ENCODE measurements around the gene EVC2. TPM values are rescaled to one million over a fixed set of nuclear protein-coding genes. Genes with fewer than 3 reads are reported as not detected.

Gene EVC2
- total and polyA plus RNA-seq, 4 experiments from 2014 or later: 0.31 to 3.3 (median 2.0) TPM

DNA sequence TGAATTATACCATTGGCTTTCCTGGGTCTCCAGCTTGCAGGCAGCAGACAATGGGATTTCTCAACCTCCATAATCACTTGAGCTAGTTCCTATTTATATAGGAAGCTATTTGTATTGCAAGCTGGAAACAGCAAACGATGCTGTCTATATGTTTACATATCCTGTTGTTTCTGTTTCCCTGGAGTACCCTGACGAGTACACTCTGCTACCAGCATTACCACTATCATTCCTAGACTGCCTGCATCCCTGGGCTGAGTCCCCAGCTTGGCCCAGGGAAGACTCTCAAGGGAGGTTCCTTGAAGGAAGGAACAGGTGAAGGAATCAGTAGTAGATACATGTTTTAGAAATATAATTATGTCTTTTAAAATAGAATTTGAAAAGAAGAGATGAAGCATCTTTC, 81.4 kb downstream of the EVC2 start:
- ChIA-PET POLR2A (ENCODE audit: partially characterized antibody) (no interaction called here), CTCF (ENCODE audit: partially characterized antibody) (no interaction called here)
- no peaks in the 10 kb centered on the region for H3K9me3 ChIP-seq (ENCODE audit: control insufficient read depth in 1 of 2, low read length in 2 of 2)
- no peak overlapping the region for H3K4me3 ChIP-seq (ENCODE audit: low read length in 2 of 2)
- Mint-ChIP-seq H3K4me3 (no peak overlapping the region), H3K27me3 (no peaks in the 10 kb centered on the region), H3K4me1 (no peaks in the 10 kb centered on the region), H3K36me3 (peaks cover 0 to 1% of the 10 kb centered on the region in 2 donors), H3K9me3 (peaks cover 0 to 8% (median 0%) of the 10 kb centered on the region in 8 donors), H3K27ac (no peak overlapping the region)
- H3K4me1 ChIP-seq (ENCODE audit: insufficient read depth, low read length): no peaks in the 10 kb centered on the region
- no peaks in the 10 kb centered on the region for H3K36me3 ChIP-seq (ENCODE audit: insufficient read depth, low read length)
- DNase-seq: no peak
- H3K27me3 ChIP-seq (ENCODE audit: insufficient read depth, low read length): no peaks in the 10 kb centered on the region
- no peak overlapping the region for H3K27ac ChIP-seq (ENCODE audit: low read depth, low read length)
- intact Hi-C loops (cut with micrococcal nuclease): no loop called here

DNA sequence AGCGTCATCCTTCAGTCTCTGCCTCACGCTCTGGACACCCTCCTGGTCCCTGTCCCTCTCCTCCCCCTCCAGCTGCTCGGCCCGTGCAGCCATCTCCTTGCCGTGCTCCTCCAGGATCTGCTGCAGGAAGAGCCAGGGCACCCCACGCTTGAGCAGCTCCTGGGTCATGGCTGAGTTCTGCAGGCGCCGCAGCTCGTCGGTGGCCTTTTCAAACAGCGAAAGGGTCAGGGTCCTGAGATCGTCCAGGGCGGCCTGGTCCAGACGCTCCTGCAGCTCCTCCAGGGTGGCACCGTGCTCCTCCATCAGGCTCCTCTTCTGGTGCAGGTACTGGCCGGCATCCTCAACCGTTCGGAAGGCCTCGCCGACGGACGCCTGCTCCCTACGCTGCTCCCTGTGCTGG, 85.8 kb downstream of the EVC2 start:
- DNase-seq: no peak
- no peaks in the 10 kb centered on the region for H3K4me1 ChIP-seq (ENCODE audit: insufficient read depth, low read length)
- no peaks in the 10 kb centered on the region for H3K27me3 Mint-ChIP-seq
- intact Hi-C loops (cut with micrococcal nuclease): no loop called here
- no peaks in the 10 kb centered on the region for H3K27me3 ChIP-seq (ENCODE audit: insufficient read depth, low read length)
- H3K9me3 ChIP-seq (ENCODE audit: control insufficient read depth in 1 of 2, low read length in 2 of 2): no peaks in the 10 kb centered on the region
- CTCF ChIA-PET (ENCODE audit: partially characterized antibody): no interaction called here
- no peaks in the 10 kb centered on the region for H3K4me1 Mint-ChIP-seq
- peaks cover 0 to 1% of the 10 kb centered on the region in 2 donors for H3K36me3 Mint-ChIP-seq
- H3K36me3 ChIP-seq (ENCODE audit: insufficient read depth, low read length): no peaks in the 10 kb centered on the region
- H3K4me3 ChIP-seq (ENCODE audit: low read length in 2 of 2): no peak overlapping the region
- no peak overlapping the region for H3K27ac ChIP-seq (ENCODE audit: low read depth, low read length)
- peaks cover 0 to 8% (median 0%) of the 10 kb centered on the region in 8 donors for H3K9me3 Mint-ChIP-seq
- no peak overlapping the region for H3K27ac Mint-ChIP-seq
- no peak overlapping the region for H3K4me3 Mint-ChIP-seq
- POLR2A ChIA-PET (ENCODE audit: partially characterized antibody): no interaction called here

DNA sequence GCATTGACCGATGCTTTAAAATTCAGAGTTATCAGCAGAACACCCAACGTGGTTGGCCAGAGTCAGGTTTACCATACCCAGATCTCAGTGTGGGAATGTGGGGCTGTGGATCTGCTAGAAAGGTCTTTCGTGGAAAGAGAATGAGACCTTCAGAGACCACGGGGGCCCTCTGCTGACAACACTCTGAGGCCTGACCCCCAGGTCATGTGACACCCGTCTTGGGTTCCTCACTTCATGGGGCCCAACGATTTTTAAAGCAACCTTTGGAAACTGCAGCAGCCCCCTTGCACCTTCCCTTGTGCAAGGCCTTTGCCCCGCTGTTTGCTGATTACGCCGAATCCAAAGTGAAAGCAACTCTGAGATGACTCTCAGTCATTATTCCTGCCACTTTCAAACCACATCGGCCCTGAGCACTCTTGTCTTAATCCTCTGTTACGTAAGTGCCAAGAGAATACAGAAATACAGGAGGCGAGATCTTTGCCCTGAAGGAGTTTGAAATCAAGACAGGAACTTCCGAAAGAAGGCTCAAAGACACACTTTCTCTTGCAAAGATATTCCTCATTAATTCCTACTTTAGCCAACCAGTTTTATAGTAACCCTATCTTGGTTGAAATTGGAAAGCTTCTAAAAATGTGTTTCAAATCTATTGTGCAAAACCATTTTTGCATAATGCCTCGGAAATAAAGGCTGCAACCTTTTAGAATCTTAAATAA, 88.3 kb downstream of the EVC2 start:
- Histone ChIP-seq H3K4me1 (ENCODE audit: insufficient read depth, low read length) (no peaks in the 10 kb centered on the region), H3K27me3 (ENCODE audit: insufficient read depth, low read length) (no peaks in the 10 kb centered on the region), H3K36me3 (ENCODE audit: insufficient read depth, low read length) (no peaks in the 10 kb centered on the region), H3K27ac (ENCODE audit: low read depth, low read length) (no peak overlapping the region), H3K4me3 (ENCODE audit: low read length in 2 of 2) (no peak overlapping the region), H3K9me3 (ENCODE audit: control insufficient read depth in 1 of 2, low read length in 2 of 2) (no peaks in the 10 kb centered on the region)
- CTCF ChIA-PET (ENCODE audit: partially characterized antibody): no interaction called here
- H3K36me3 Mint-ChIP-seq: peaks cover 0 to 4% of the 10 kb centered on the region in 2 donors
- DNase-seq: no peak
- intact Hi-C loops (cut with micrococcal nuclease): no loop called here
- H3K27me3 Mint-ChIP-seq: no peaks in the 10 kb centered on the region
- POLR2A ChIA-PET (ENCODE audit: partially characterized antibody): no interaction called here
- H3K27ac Mint-ChIP-seq: no peak overlapping the region
- H3K4me1 Mint-ChIP-seq: no peaks in the 10 kb centered on the region
- H3K4me3 Mint-ChIP-seq: no peak overlapping the region
- H3K9me3 Mint-ChIP-seq: peaks cover 0 to 5% (median 0%) of the 10 kb centered on the region in 8 donors

DNA sequence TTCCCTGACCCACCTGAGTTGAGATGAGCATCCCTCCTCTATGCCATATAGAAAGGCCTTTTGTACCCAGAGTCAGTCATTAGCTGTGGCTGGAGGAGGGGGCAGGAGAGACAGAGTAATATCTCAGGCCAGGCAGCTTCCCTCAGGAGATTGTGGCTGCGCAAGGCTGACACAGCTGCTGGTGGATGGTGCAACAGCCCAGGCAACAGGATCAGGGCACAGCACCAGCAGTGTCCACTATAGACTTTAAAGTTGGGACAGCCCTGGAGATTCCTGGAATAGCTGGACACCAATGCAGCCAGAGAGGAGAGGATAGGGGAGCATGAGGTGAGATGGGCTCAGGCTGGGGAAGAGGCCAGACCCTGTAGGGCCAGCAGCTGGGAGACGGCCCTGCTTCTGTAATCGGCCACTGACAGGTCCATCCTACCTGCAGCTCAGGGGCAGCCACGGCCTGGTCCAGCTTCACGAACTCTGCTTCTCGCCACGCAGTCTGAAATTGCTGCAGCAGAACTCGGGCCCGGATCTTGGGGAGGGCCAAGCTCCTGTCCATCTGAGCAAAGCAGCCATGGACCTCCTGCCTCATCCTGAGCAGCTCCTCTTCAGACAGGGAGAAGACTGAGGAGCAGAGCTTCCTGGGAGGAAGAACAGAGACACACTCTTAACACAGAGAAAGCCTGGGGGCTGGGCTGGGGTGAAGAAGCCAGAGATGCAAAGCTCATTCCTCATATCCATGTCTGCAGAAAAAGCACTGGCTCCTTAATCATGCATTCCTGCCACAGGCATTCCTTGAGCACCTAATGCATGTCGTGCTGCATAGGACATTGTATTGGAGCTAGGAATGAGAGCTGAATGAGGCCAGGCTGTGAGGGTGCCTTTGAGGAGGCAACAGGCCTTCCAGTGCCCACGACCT, 90.1 kb downstream of the EVC2 start:
- Histone ChIP-seq H3K4me1 (ENCODE audit: insufficient read depth, low read length) (no peaks in the 10 kb centered on the region), H3K9me3 (ENCODE audit: control insufficient read depth in 1 of 2, low read length in 2 of 2) (no peaks in the 10 kb centered on the region), H3K27me3 (ENCODE audit: insufficient read depth, low read length) (no peaks in the 10 kb centered on the region), H3K4me3 (ENCODE audit: low read length in 2 of 2) (no peak overlapping the region), H3K36me3 (ENCODE audit: insufficient read depth, low read length) (no peaks in the 10 kb centered on the region), H3K27ac (ENCODE audit: low read depth, low read length) (no peak overlapping the region)
- intact Hi-C loops (cut with micrococcal nuclease): no loop called here
- no peak overlapping the region for H3K4me3 Mint-ChIP-seq
- POLR2A ChIA-PET (ENCODE audit: partially characterized antibody): no interaction called here
- DNase-seq: no peak
- peaks cover 0 to under 1% (median 0%) of the 10 kb centered on the region in 8 donors for H3K9me3 Mint-ChIP-seq
- no peaks in the 10 kb centered on the region for H3K27me3 Mint-ChIP-seq
- CTCF ChIA-PET (ENCODE audit: partially characterized antibody): interaction anchor here (0.7 kb wide), 1 partner anchor 15 kb away, joined by 3 read pairs; no protein-coding TSS in a partner anchor
- H3K27ac Mint-ChIP-seq: no peak overlapping the region
- peaks cover 0 to 3% of the 10 kb centered on the region in 2 donors for H3K36me3 Mint-ChIP-seq
- H3K4me1 Mint-ChIP-seq: no peaks in the 10 kb centered on the region

DNA sequence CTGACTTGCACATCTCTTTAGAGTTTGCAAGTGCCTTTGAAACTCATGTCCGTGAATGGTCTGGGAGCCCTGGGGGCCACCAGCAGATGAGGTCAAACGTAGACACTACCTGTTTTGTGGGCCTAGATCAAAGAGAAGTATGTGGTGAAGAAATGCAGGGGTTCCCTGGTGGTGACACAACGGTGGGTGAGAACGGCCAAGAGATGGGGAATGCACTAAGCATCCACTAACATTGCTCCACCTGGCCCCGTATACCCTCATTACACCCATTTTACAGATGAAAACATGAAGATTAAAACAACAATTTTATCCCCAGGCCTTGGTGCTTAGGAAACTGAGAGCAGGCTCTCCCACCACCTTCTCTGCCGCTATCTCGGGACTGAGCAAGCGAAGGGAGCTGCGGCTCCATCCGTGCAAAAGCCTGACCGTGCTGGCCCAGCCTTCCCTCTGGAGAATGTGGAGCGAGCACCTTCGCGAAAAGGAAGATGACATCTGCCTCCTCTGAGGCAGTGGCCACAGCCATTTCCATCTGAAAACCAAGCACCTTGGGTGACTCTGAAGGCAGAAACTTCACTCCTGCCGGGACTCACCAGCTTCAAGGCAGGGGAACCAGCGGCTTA, 91.9 kb downstream of the EVC2 start:
- no peak for DNase-seq
- intact Hi-C loops (cut with micrococcal nuclease): no loop called here
- CTCF ChIA-PET (ENCODE audit: partially characterized antibody): no interaction called here
- H3K4me1 ChIP-seq (ENCODE audit: insufficient read depth, low read length): no peaks in the 10 kb centered on the region
- no peak overlapping the region for H3K4me3 Mint-ChIP-seq
- H3K4me1 Mint-ChIP-seq: no peaks in the 10 kb centered on the region
- H3K9me3 Mint-ChIP-seq: no peaks in the 10 kb centered on the region
- no peaks in the 10 kb centered on the region for H3K27me3 ChIP-seq (ENCODE audit: insufficient read depth, low read length)
- no peaks in the 10 kb centered on the region for H3K36me3 ChIP-seq (ENCODE audit: insufficient read depth, low read length)
- H3K4me3 ChIP-seq (ENCODE audit: low read length in 2 of 2): no peak overlapping the region
- POLR2A ChIA-PET (ENCODE audit: partially characterized antibody): no interaction called here
- H3K27ac ChIP-seq (ENCODE audit: low read depth, low read length): no peak overlapping the region
- peaks cover 0 to 3% of the 10 kb centered on the region in 2 donors for H3K36me3 Mint-ChIP-seq
- H3K9me3 ChIP-seq (ENCODE audit: control insufficient read depth in 1 of 2, low read length in 2 of 2): no peaks in the 10 kb centered on the region
- no peak overlapping the region for H3K27ac Mint-ChIP-seq
- H3K27me3 Mint-ChIP-seq: no peaks in the 10 kb centered on the region

DNA sequence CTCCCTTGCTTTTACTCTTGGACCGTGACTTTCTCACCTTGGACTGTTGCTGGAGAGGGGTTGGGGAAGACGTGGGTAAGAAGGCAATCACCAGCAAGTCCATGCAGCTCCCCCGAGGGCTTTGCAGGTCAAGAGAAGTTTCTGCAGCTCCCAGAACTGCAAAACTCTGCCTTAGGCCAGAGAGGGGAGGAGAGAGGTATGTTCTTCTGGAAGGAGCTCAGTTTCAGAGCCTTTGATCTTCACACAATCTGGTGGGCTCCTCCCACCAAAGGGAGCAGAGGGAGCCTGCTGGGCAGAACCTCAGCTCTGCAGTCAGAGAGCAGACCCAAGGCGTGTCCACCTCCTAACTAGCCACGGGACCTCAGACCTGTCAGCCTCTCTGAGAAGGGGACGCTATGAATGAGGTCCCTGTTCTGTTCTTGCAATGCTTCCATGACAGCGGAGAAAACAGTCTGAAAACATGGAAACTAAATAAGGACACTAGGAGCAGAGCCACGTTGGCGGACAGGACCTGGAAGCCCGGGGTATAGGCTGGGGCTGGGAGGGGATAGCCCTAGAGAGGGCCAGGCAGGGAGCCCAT, 92.8 kb downstream of the EVC2 start:
- Histone ChIP-seq H3K9me3 (ENCODE audit: control insufficient read depth in 1 of 2, low read length in 2 of 2) (no peaks in the 10 kb centered on the region), H3K4me1 (ENCODE audit: insufficient read depth, low read length) (no peaks in the 10 kb centered on the region), H3K36me3 (ENCODE audit: insufficient read depth, low read length) (no peaks in the 10 kb centered on the region), H3K27ac (ENCODE audit: low read depth, low read length) (no peak overlapping the region), H3K27me3 (ENCODE audit: insufficient read depth, low read length) (no peaks in the 10 kb centered on the region), H3K4me3 (ENCODE audit: low read length in 2 of 2) (no peak overlapping the region)
- H3K36me3 Mint-ChIP-seq: peaks cover 0 to 3% of the 10 kb centered on the region in 2 donors
- POLR2A ChIA-PET (ENCODE audit: partially characterized antibody): no interaction called here
- H3K4me1 Mint-ChIP-seq: no peaks in the 10 kb centered on the region
- CTCF ChIA-PET (ENCODE audit: partially characterized antibody): no interaction called here
- H3K4me3 Mint-ChIP-seq: no peak overlapping the region
- no peak overlapping the region for H3K27ac Mint-ChIP-seq
- no peaks in the 10 kb centered on the region for H3K9me3 Mint-ChIP-seq
- no peaks in the 10 kb centered on the region for H3K27me3 Mint-ChIP-seq
- intact Hi-C loops (cut with micrococcal nuclease): no loop called here
- DNase-seq: no peak

DNA sequence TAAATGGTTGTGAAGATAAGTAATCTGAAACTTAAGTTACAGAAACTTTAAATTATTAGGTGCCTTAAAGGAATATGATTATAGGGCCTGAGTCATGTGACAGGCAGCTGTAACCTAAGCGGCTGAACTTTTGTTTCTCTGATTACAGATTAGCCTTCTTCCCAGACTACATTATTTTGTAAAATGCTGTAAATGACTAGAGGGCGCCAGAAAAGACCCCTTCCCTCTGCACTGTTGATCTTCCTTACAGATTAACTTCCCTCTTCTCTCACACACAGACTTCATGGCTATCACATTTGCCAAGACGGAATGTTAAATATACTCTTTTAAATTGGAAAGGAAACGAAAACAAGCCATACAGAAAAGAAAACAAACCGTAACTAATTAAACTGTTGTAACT, 96.6 kb downstream of the EVC2 start:
- H3K36me3 Mint-ChIP-seq: peaks cover 0 to 3% of the 10 kb centered on the region in 2 donors
- ChIA-PET POLR2A (ENCODE audit: partially characterized antibody) (no interaction called here), CTCF (ENCODE audit: partially characterized antibody) (no interaction called here)
- no peaks in the 10 kb centered on the region for H3K36me3 ChIP-seq (ENCODE audit: insufficient read depth, low read length)
- H3K27me3 Mint-ChIP-seq: no peaks in the 10 kb centered on the region
- H3K27ac ChIP-seq (ENCODE audit: low read depth, low read length): no peak overlapping the region
- H3K27me3 ChIP-seq (ENCODE audit: insufficient read depth, low read length): no peaks in the 10 kb centered on the region
- DNase-seq: no peak
- no peak overlapping the region for H3K27ac Mint-ChIP-seq
- no peaks in the 10 kb centered on the region for H3K4me1 ChIP-seq (ENCODE audit: insufficient read depth, low read length)
- H3K4me1 Mint-ChIP-seq: no peaks in the 10 kb centered on the region
- H3K4me3 ChIP-seq (ENCODE audit: low read length in 2 of 2): no peak overlapping the region
- H3K9me3 ChIP-seq (ENCODE audit: control insufficient read depth in 1 of 2, low read length in 2 of 2): no peaks in the 10 kb centered on the region
- intact Hi-C loops (cut with micrococcal nuclease): no loop called here
- no peak overlapping the region for H3K4me3 Mint-ChIP-seq
- peaks cover 0 to 1% (median 0%) of the 10 kb centered on the region in 8 donors for H3K9me3 Mint-ChIP-seq

Data from CD4-positive, alpha-beta memory T cell (primary cell).